ENCODE measurements around the gene ANKLE1. TPM values are rescaled to one million over a fixed set of nuclear protein-coding genes. Genes with fewer than 3 reads are reported as not detected.

ANKLE1 gene
- total and polyA plus RNA-seq, 4 experiments from 2014 or later, result 0.41 to 5.1 (median 1.8) TPM

- ChIA-PET POLR2A (ENCODE audit: partially characterized antibody) (interaction anchor here (1.1 to 5.8 kb wide), 2 partner anchors 8 to 34 kb away, joined by 3 to 64 read pairs; partner anchors contain the start of genes ANO8, DDA1 and GTPBP3), CTCF (ENCODE audit: partially characterized antibody) (no interaction called here)
- H3K27ac Mint-ChIP-seq, result no peak overlapping the region
- H3K27me3 Mint-ChIP-seq, result no peaks in the 10 kb centered on the region
- peaks cover 9 to 40% (median 23%) of the 10 kb centered on the region in 4 donors for H3K4me1 Mint-ChIP-seq
- Histone ChIP-seq H3K9me3 (ENCODE audit: control insufficient read depth in 1 of 2, low read length in 2 of 2) (peaks cover 0 to 4% of the 10 kb centered on the region in 2 donors), H3K4me3 (ENCODE audit: low read length in 2 of 2) (no peak overlapping the region), H3K4me1 (ENCODE audit: insufficient read depth, low read length) (peaks cover 33% of the 10 kb centered on the region), H3K27ac (ENCODE audit: low read depth, low read length) (no peak overlapping the region), H3K36me3 (ENCODE audit: insufficient read depth, low read length) (no peaks in the 10 kb centered on the region), H3K27me3 (ENCODE audit: insufficient read depth, low read length) (no peaks in the 10 kb centered on the region)
- H3K36me3 Mint-ChIP-seq, result peaks cover 0 to 2% of the 10 kb centered on the region in 2 donors
- H3K9me3 Mint-ChIP-seq, result peaks cover 0 to 2% (median 0%) of the 10 kb centered on the region in 8 donors
- no peak for DNase-seq
- intact Hi-C loops (cut with micrococcal nuclease), result no loop called here
- H3K4me3 Mint-ChIP-seq, result no peak overlapping the region
These were observed 19.4 kb downstream of the ANKLE1 start for GRCh38 chr19:17300992-17301619.

GRCh38 chr19:17302391-17303166 is 20.9 kb downstream of the ANKLE1 start:
- intact Hi-C loops (cut with micrococcal nuclease), result no loop called here
- ChIA-PET CTCF (ENCODE audit: partially characterized antibody) (interaction anchor here (1.4 kb wide), 1 partner anchor 10 kb away, joined by 9 read pairs; no protein-coding TSS in a partner anchor), POLR2A (ENCODE audit: partially characterized antibody) (interaction anchor here (0.6 to 5.8 kb wide), 4 partner anchors 10 to 118 kb away, joined by 3 to 64 read pairs (median 4); partner anchors contain the start of genes ANO8, GTPBP3 and OCEL1)
- H3K27ac ChIP-seq (ENCODE audit: low read depth, low read length), result peak overlapping the region; percentile 71
- no peaks in the 10 kb centered on the region for H3K27me3 Mint-ChIP-seq
- peaks cover 11 to 51% (median 29%) of the 10 kb centered on the region in 4 donors for H3K4me1 Mint-ChIP-seq
- peaks cover 0 to 4% of the 10 kb centered on the region in 2 donors for H3K9me3 ChIP-seq (ENCODE audit: control insufficient read depth in 1 of 2, low read length in 2 of 2)
- H3K36me3 ChIP-seq (ENCODE audit: insufficient read depth, low read length), result no peaks in the 10 kb centered on the region
- peaks cover 42% of the 10 kb centered on the region for H3K4me1 ChIP-seq (ENCODE audit: insufficient read depth, low read length)
- no peaks in the 10 kb centered on the region for H3K27me3 ChIP-seq (ENCODE audit: insufficient read depth, low read length)
- H3K27ac Mint-ChIP-seq, result peak overlapping the region in 6 of 7 donors; percentile 17 to 60 (median 37)
- peak overlapping the region in 1 of 2 donors; percentile 59 for H3K4me3 ChIP-seq (ENCODE audit: low read length in 2 of 2)
- DNase-seq, result peak in 1 of 5 donors; percentile 60
- peak overlapping the region; percentile 53 to 91 (median 74) for H3K4me3 Mint-ChIP-seq
- H3K9me3 Mint-ChIP-seq, result peaks cover 0 to 2% (median 0%) of the 10 kb centered on the region in 8 donors
- peaks cover 0 to 2% of the 10 kb centered on the region in 2 donors for H3K36me3 Mint-ChIP-seq

- Mint-ChIP-seq H3K4me1 (peaks cover 14 to 57% (median 34%) of the 10 kb centered on the region in 4 donors), H3K36me3 (peaks cover 0 to 2% of the 10 kb centered on the region in 2 donors), H3K27ac (peak within 1 kb of the TSS; percentile 42 to 89 (median 76)), H3K27me3 (no peaks in the 10 kb centered on the region), H3K4me3 (peak within 1 kb of the TSS; percentile 67 to 91 (median 80)), H3K9me3 (no peaks in the 10 kb centered on the region)
- ChIA-PET CTCF (ENCODE audit: partially characterized antibody) (interaction anchor here (1.1 to 2.8 kb wide), 6 partner anchors 11 to 83 kb away, joined by 3 to 33 read pairs (median 6); partner anchors contain the start of gene BABAM1), POLR2A (ENCODE audit: partially characterized antibody) (interaction anchor here (1.4 to 5.8 kb wide), 3 partner anchors 31 to 77 kb away, joined by 3 to 64 read pairs (median 5); partner anchors contain the start of genes ANO8, BABAM1, GTPBP3 and OCEL1)
- peak; percentile 89 to 94 (median 90) for DNase-seq
- Histone ChIP-seq H3K27ac (ENCODE audit: low read depth, low read length) (peak within 1 kb of the TSS; percentile 71), H3K4me3 (ENCODE audit: low read length in 2 of 2) (peak within 1 kb of the TSS in 1 of 2 donors; percentile 59), H3K9me3 (ENCODE audit: control insufficient read depth in 1 of 2, low read length in 2 of 2) (peaks cover 0 to under 1% of the 10 kb centered on the region in 2 donors), H3K27me3 (ENCODE audit: insufficient read depth, low read length) (no peaks in the 10 kb centered on the region), H3K4me1 (ENCODE audit: insufficient read depth, low read length) (peaks cover 42% of the 10 kb centered on the region), H3K36me3 (ENCODE audit: insufficient read depth, low read length) (no peaks in the 10 kb centered on the region)
- intact Hi-C loops (cut with micrococcal nuclease), result no loop called here
These were observed 21.7 kb downstream of the ANKLE1 start, which contains the start of gene ABHD8 for GRCh38 chr19:17303167-17303939. Gene ABHD8 (minus strand): TSS chr19:17303425. CDS start chr19:17301616, 1,809 bp downstream.

- Histone ChIP-seq H3K36me3 (ENCODE audit: insufficient read depth, low read length) (no peaks in the 10 kb centered on the region), H3K9me3 (ENCODE audit: control insufficient read depth in 1 of 2, low read length in 2 of 2) (no peaks in the 10 kb centered on the region), H3K4me1 (ENCODE audit: insufficient read depth, low read length) (peaks cover 46% of the 10 kb centered on the region), H3K27ac (ENCODE audit: low read depth, low read length) (no peak overlapping the region), H3K4me3 (ENCODE audit: low read length in 2 of 2) (no peak overlapping the region), H3K27me3 (ENCODE audit: insufficient read depth, low read length) (no peaks in the 10 kb centered on the region)
- intact Hi-C loops (cut with micrococcal nuclease), result no loop called here
- Mint-ChIP-seq H3K4me3 (peak overlapping the region in 7 of 8 donors; percentile 67 to 91 (median 80)), H3K27ac (peak overlapping the region in 5 of 7 donors; percentile 42 to 80 (median 61)), H3K36me3 (peaks cover 0 to 2% of the 10 kb centered on the region in 2 donors), H3K9me3 (no peaks in the 10 kb centered on the region), H3K4me1 (peaks cover 14 to 58% (median 35%) of the 10 kb centered on the region in 4 donors), H3K27me3 (no peaks in the 10 kb centered on the region)
- POLR2A ChIA-PET (ENCODE audit: partially characterized antibody), result interaction anchor here (1.4 to 5.8 kb wide), 3 partner anchors 31 to 78 kb away, joined by 3 to 64 read pairs (median 5); partner anchors contain the start of genes ANO8, BABAM1, GTPBP3 and OCEL1
- CTCF ChIA-PET (ENCODE audit: partially characterized antibody), result interaction anchor here (1.1 to 2.8 kb wide), 5 partner anchors 11 to 82 kb away, joined by 3 to 33 read pairs (median 4); partner anchors contain the start of gene BABAM1
- DNase-seq, result no peak
These were observed 22.2 kb downstream of the ANKLE1 start for GRCh38 chr19:17303940-17304267.

- CTCF ChIA-PET (ENCODE audit: partially characterized antibody), result interaction anchor here (0.7 to 2.8 kb wide), 21 partner anchors 7 to 229 kb away, joined by 3 to 33 read pairs (median 4); partner anchors contain the start of genes ANO8, BABAM1, HAUS8 and MYO9B
- Mint-ChIP-seq H3K4me1 (peaks cover 19 to 65% (median 41%) of the 10 kb centered on the region in 4 donors), H3K9me3 (no peaks in the 10 kb centered on the region), H3K4me3 (peak overlapping the region; percentile 90 to 94 (median 92)), H3K27me3 (no peaks in the 10 kb centered on the region), H3K36me3 (peaks cover 0 to 7% of the 10 kb centered on the region in 2 donors), H3K27ac (peak overlapping the region; percentile 69 to 96 (median 88))
- Histone ChIP-seq H3K27ac (ENCODE audit: low read depth, low read length) (peak overlapping the region; percentile 85), H3K27me3 (ENCODE audit: insufficient read depth, low read length) (no peaks in the 10 kb centered on the region), H3K4me1 (ENCODE audit: insufficient read depth, low read length) (peaks cover 48% of the 10 kb centered on the region), H3K9me3 (ENCODE audit: control insufficient read depth in 1 of 2, low read length in 2 of 2) (no peaks in the 10 kb centered on the region), H3K36me3 (ENCODE audit: insufficient read depth, low read length) (no peaks in the 10 kb centered on the region), H3K4me3 (ENCODE audit: low read length in 2 of 2) (no peak overlapping the region)
- intact Hi-C loops (cut with micrococcal nuclease), result loop anchor here (1.0 to 5.0 kb wide), 6 partner anchors 12 to 251 kb away; partner anchors contain the start of genes BABAM1, BST2, COLGALT1 and GTPBP3
- POLR2A ChIA-PET (ENCODE audit: partially characterized antibody), result interaction anchor here (0.5 to 5.8 kb wide), 17 partner anchors 12 to 976 kb away, joined by 3 to 64 read pairs (median 4); partner anchors contain the start of genes ANKLE1, ANO8, BABAM1 and GTPBP3
- DNase-seq, result no peak
These were observed 22.9 kb downstream of the ANKLE1 start for GRCh38 chr19:17304386-17305215.
